Measurements from ENCODE around the gene ADPRM. TPM values are rescaled to one million over a fixed set of nuclear protein-coding genes. Genes with fewer than 3 reads are reported as not detected.

The ADPRM gene
- total RNA-seq, 1 experiment from 2014 or later, result 5.1 TPM

GRCh38 chr17:10657879-10658278 is 39.5 kb upstream of the ADPRM start:
- Histone ChIP-seq H3K79me2 (ENCODE audit: insufficient read depth, low read length) (no peaks in the 10 kb centered on the region), H3K56ac (ENCODE audit: insufficient read length, low read depth, low read length) (no peak overlapping the region), H2BK12ac (ENCODE audit: insufficient read length, low read depth, low read length) (no peak overlapping the region), H3K14ac (ENCODE audit: insufficient read depth, low read length) (no peak overlapping the region), H2AK5ac (ENCODE audit: insufficient read length, low read length) (no peak overlapping the region), H3K27me3 (ENCODE audit: insufficient read depth, low read length) (no peaks in the 10 kb centered on the region), H3K23me2 (ENCODE audit: insufficient read length, low read depth, low read length, poor library complexity, severe bottlenecking) (no peaks in the 10 kb centered on the region), H3K23ac (ENCODE audit: insufficient read length, low read depth, low read length) (no peak overlapping the region), H4K5ac (ENCODE audit: insufficient read length, low read depth, low read length) (no peak overlapping the region), H3K27ac (ENCODE audit: insufficient read length, low read depth, low read length) (no peak overlapping the region), H2BK5ac (ENCODE audit: insufficient read length, low read length) (no peak overlapping the region), H4K20me1 (ENCODE audit: control insufficient read depth, insufficient read depth, insufficient read length) (no peaks in the 10 kb centered on the region), H4K91ac (ENCODE audit: insufficient read length, low read depth, low read length) (no peak overlapping the region), H4K8ac (replicated peaks; ENCODE audit: insufficient read length, low read depth, low read length) (no peak overlapping the region), H3K4ac (ENCODE audit: low read depth, low read length) (no peak overlapping the region), H3K9me3 (ENCODE audit: control insufficient read depth, low read depth, low read length) (no peaks in the 10 kb centered on the region), H3K9ac (ENCODE audit: extremely low read depth, insufficient read length, low read length) (no peak overlapping the region), H3K79me1 (ENCODE audit: insufficient read depth, low read depth, low read length, poor library complexity, severe bottlenecking) (no peaks in the 10 kb centered on the region), H3T11ph (ENCODE audit: low read length) (no peak overlapping the region), H3K4me1 (ENCODE audit: insufficient read depth, low read length) (no peaks in the 10 kb centered on the region), H2BK15ac (ENCODE audit: low read depth, low read length) (no peak overlapping the region), H2AFZ (ENCODE audit: low read length) (no peak overlapping the region), H3K4me2 (ENCODE audit: insufficient read depth, insufficient read length, low read length) (no peak overlapping the region), H2BK20ac (ENCODE audit: low read depth, low read length, poor library complexity, severe bottlenecking) (no peak overlapping the region), H2BK120ac (ENCODE audit: low read depth, low read length, poor library complexity, severe bottlenecking) (no peak overlapping the region), H3K18ac (ENCODE audit: insufficient read length, low read depth, low read length) (no peak overlapping the region)
- Mint-ChIP-seq H3K27ac (no peak overlapping the region; a peak in 1 of 7 replicates), H3K27me3 (ENCODE audit: low read depth) (no peaks in the 10 kb centered on the region), H3K9me3 (no peaks in the 10 kb centered on the region), H3K36me3 (ENCODE audit: insufficient read depth in 1 of 3, low read depth in 3 of 3) (peaks cover 0 to 1% (median 0%) of the 10 kb centered on the region in 3 experiments; a peak in 1 of 7 replicates), H3K4me1 (peaks cover 7 to 11% of the 10 kb centered on the region in 2 experiments), H3K4me3 (no peak overlapping the region)
- no peak for DNase-seq
- no peak for TF ChIP-seq CTCF (conservative IDR thresholded peaks at IDR 0.05)
- no CpG with 5 or more reads among the region's 10 CpGs for WGBS (ENCODE audit: extremely low coverage, insufficient read length, low lambda C conversion rate)
